LNCAP (cell line): ENCODE data around the gene SERPINA9.

Experiments
- CTCF ChIP-seq: fragments of 450-650 bp; IDR thresholded peaks from 2 replicates; pipeline ENCODE4 v1.5.1; 2017; ENCODE audit warnings: mild to moderate bottlenecking

Gene SERPINA9

GRCh38 chr14:94448071-94448808 lies 27.8 kb downstream of the SERPINA9 start:
- TF ChIP-seq CTCF, result no peak

- TF ChIP-seq CTCF, result no peak
Measured at GRCh38 chr14:94447206-94447605, 28.8 kb downstream of the SERPINA9 start.

- no peak for TF ChIP-seq CTCF
Measured at GRCh38 chr14:94446126-94446525, 29.9 kb downstream of the SERPINA9 start.

GRCh38 chr14:94445003-94445402 lies 31.0 kb downstream of the SERPINA9 start:
- TF ChIP-seq CTCF, result no peak

GRCh38 chr14:94441531-94442205 lies 34.3 kb downstream of the SERPINA9 start:
- TF ChIP-seq CTCF, result no peak

- TF ChIP-seq CTCF, result no peak
Measured at GRCh38 chr14:94441130-94441529, 34.9 kb downstream of the SERPINA9 start.

- no peak for TF ChIP-seq CTCF
Measured at GRCh38 chr14:94439453-94440057, 36.4 kb downstream of the SERPINA9 start.
